Uterus (tissue), 4 donors: ENCODE measurements around the gene DDX4. TPM values are rescaled to one million over a fixed set of nuclear protein-coding genes. Genes with fewer than 3 reads are reported as not detected.
A peak's percentile ranks its signal among the peaks of the same experiment; 100 is the strongest.

Experiments
- DNase-seq, 2 donors: peaks; one replicate each; pipeline ENCODE4 v3.0.0-alpha.2; 2019 to 2020
- H3K27ac ChIP-seq, 2 donors: fragments of 200-600 bp; sonication (generic); 1 replicate in 1 of 2; 2 replicates in 1 of 2; pipeline ENCODE4 v1.5.1; 2016 to 2018
- H3K27me3 ChIP-seq, 2 donors: fragments of 200-600 bp; sonication (generic); one replicate each; pipeline ENCODE4 v1.5.1; 2018 to 2019; ENCODE audit warnings: control low read depth in 1 of 2
- H3K36me3 ChIP-seq, 2 donors: fragments of 200-600 bp; sonication (generic); one replicate each; pipeline ENCODE4 v1.5.1; 2019; ENCODE audit warnings: control low read depth in 1 of 2
- H3K4me1 ChIP-seq, 2 donors: fragments of 200-600 bp; sonication (generic); one replicate each; pipeline ENCODE4 v1.5.1; 2018 to 2019; ENCODE audit warnings: control low read depth in 1 of 2
- H3K4me3 ChIP-seq, 2 donors: fragments of 200-600 bp; sonication (generic); 1 replicate in 1 of 2; 2 replicates in 1 of 2; pipeline ENCODE4 v1.5.1; 2018 to 2019; ENCODE audit warnings: mild to moderate bottlenecking in 1 of 2
- H3K9me3 ChIP-seq, 2 donors: fragments of 200-600 bp; sonication (generic); one replicate each; pipeline ENCODE4 v1.5.1; 2019; ENCODE audit warnings: control low read depth in 1 of 2
- CTCF ChIP-seq, 4 experiments: fragments of 200-600 bp in 2 of 4; fragments of 450-650 bp in 2 of 4; sonication (generic) in 2 of 4; IDR thresholded peaks; one replicate each; pipeline ENCODE4 v1.5.1; 2016 to 2019; ENCODE audit warnings: antibody characterized with exemption in 4 of 4, mild to moderate bottlenecking in 2 of 4, moderate library complexity in 1 of 4
- POLR2A ChIP-seq, 2 donors: fragments of 450-650 bp; IDR thresholded peaks; one replicate each; pipeline ENCODE4 v1.6.1; 2016; ENCODE audit warnings: antibody characterized with exemption in 2 of 2, mild to moderate bottlenecking in 1 of 2, moderate library complexity in 1 of 2
- intact Hi-C: fragments of 100-400 bp; cut with DNase I; formaldehyde crosslinking; loops from one replicate; pipeline ENCODE4 v1.15.1; 2023; ENCODE audit warnings: low total_unique reads
- total RNA-seq, 4 donors: library from RNA; depleted of rRNA in 3 of 4; stranded (reverse); fragments of >200 nt in 3 of 4; gene quantifications; one replicate each; pipeline versions ENCODE4 v1.1.0 to v1.2.4, GENCODE V29; 2014 to 2023
- donor health status: DM: yes; HTN: yes; CAD: no.

DDX4 gene
- total RNA-seq, 4 donors from 2014 or later = 0.48 TPM; not detected in 3

GRCh38 chr5:55821731-55822512 lies 84.1 kb downstream of the DDX4 start:
- H3K4me1 ChIP-seq = peaks cover 0 to 4% of the 10 kb centered on the region in 2 donors
- intact Hi-C loops = no loop called here
- peak overlapping the region in 1 of 2 donors; percentile 6 for H3K4me3 ChIP-seq
- H3K27me3 ChIP-seq = peaks cover 0 to 5% of the 10 kb centered on the region in 2 donors
- no peak for DNase-seq
- no peaks in the 10 kb centered on the region for H3K9me3 ChIP-seq
- no peaks in the 10 kb centered on the region for H3K36me3 ChIP-seq
- TF ChIP-seq CTCF (IDR thresholded peaks at IDR 0.05) (no peak), POLR2A (IDR thresholded peaks at IDR 0.05) (no peak)
- H3K27ac ChIP-seq = no peak overlapping the region

GRCh38 chr5:55823151-55823796 lies 85.4 kb downstream of the DDX4 start:
- Histone ChIP-seq H3K36me3 (no peaks in the 10 kb centered on the region), H3K4me1 (peaks cover 0 to 4% of the 10 kb centered on the region in 2 donors), H3K27ac (no peak overlapping the region), H3K4me3 (no peak overlapping the region), H3K9me3 (no peaks in the 10 kb centered on the region), H3K27me3 (peaks cover 0 to 5% of the 10 kb centered on the region in 2 donors)
- intact Hi-C loops = no loop called here
- DNase-seq = no peak
- TF ChIP-seq CTCF (IDR thresholded peaks at IDR 0.05) (no peak), POLR2A (IDR thresholded peaks at IDR 0.05) (no peak)

GRCh38 chr5:55829956-55830355 lies 92.1 kb downstream of the DDX4 start:
- DNase-seq = no peak

GRCh38 chr5:55832446-55832845 lies 94.6 kb downstream of the DDX4 start:
- H3K4me1 ChIP-seq = no peaks in the 10 kb centered on the region
- no peak for TF ChIP-seq CTCF (IDR thresholded peaks at IDR 0.05)
- no peak for TF ChIP-seq POLR2A (IDR thresholded peaks at IDR 0.05)
- H3K27me3 ChIP-seq = no peaks in the 10 kb centered on the region
- DNase-seq = no peak
- H3K9me3 ChIP-seq = no peaks in the 10 kb centered on the region
- intact Hi-C loops = no loop called here
- no peak overlapping the region for H3K4me3 ChIP-seq
- H3K27ac ChIP-seq = no peak overlapping the region
- H3K36me3 ChIP-seq = no peaks in the 10 kb centered on the region

More at GRCh38 chr5:55829956-55830355, 92.1 kb downstream of the DDX4 start:
- H3K27me3 ChIP-seq = no peaks in the 10 kb centered on the region
- H3K27ac ChIP-seq = no peak overlapping the region
- TF ChIP-seq CTCF (IDR thresholded peaks at IDR 0.05) (no peak), POLR2A (IDR thresholded peaks at IDR 0.05) (no peak)
- H3K4me3 ChIP-seq = no peak overlapping the region
- H3K4me1 ChIP-seq = no peaks in the 10 kb centered on the region
- intact Hi-C loops = no loop called here
- H3K36me3 ChIP-seq = no peaks in the 10 kb centered on the region
- no peaks in the 10 kb centered on the region for H3K9me3 ChIP-seq

- intact Hi-C loops = no loop called here
Measured at GRCh38 chr5:55836191-55836590, 98.3 kb downstream of the DDX4 start.

More at GRCh38 chr5:55836191-55836590, 98.3 kb downstream of the DDX4 start:
- Histone ChIP-seq H3K36me3 (no peaks in the 10 kb centered on the region), H3K27ac (no peak overlapping the region), H3K9me3 (no peaks in the 10 kb centered on the region), H3K4me3 (no peak overlapping the region), H3K4me1 (no peaks in the 10 kb centered on the region), H3K27me3 (no peaks in the 10 kb centered on the region)
- no peak for DNase-seq
- TF ChIP-seq POLR2A (IDR thresholded peaks at IDR 0.05) (no peak), CTCF (IDR thresholded peaks at IDR 0.05) (no peak)
